Body of pancreas (tissue), 4 donors: Measurements from ENCODE around the gene MAML3. TPM values are rescaled to one million over a fixed set of nuclear protein-coding genes. Genes with fewer than 3 reads are reported as not detected.

Source experiments
- ATAC-seq: fragments of 150-250 bp; one replicate; pipeline ENCODE4 v1.9.1; 2016
- DNase-seq, 4 donors: peaks; one replicate each; pipeline ENCODE4 v3.0.0-alpha.2; 2019
- H3K27ac ChIP-seq, 4 donors: fragments of 200-600 bp; sonication (generic); 1 replicate in 3 of 4; 2 replicates in 1 of 4; pipeline versions ENCODE4 v1.5.1 to v1.6.1; 2016 to 2019; ENCODE audit warnings: mild to moderate bottlenecking in 1 of 4, mixed read lengths in 1 of 4, moderate library complexity in 1 of 4
- H3K27me3 ChIP-seq, 2 donors: fragments of 200-600 bp; sonication (generic); one replicate each; pipeline ENCODE4 v1.6.0; 2016; ENCODE audit warnings: mild to moderate bottlenecking in 1 of 2
- H3K36me3 ChIP-seq, 2 donors: fragments of 200-600 bp; sonication (generic); replicated peaks in 1 of 2; 2 replicates each; pipeline ENCODE4 v1.5.1; 2016; ENCODE audit warnings: low read depth in 2 of 2; ENCODE audit not compliant: insufficient read depth in 1 of 2
- H3K4me1 ChIP-seq: fragments of 200-600 bp; sonication (generic); one replicate; pipeline ENCODE4 v1.6.0; 2016
- H3K4me3 ChIP-seq, 2 donors: fragments of 200-600 bp; sonication (generic); 1 replicate in 1 of 2; 2 replicates in 1 of 2; pipeline ENCODE4 v1.5.1; 2016 to 2019
- H3K9me3 ChIP-seq, 3 donors: fragments of 200-600 bp; sonication (generic); 1 replicate in 2 of 3; 2 replicates in 1 of 3; pipeline ENCODE4 v1.5.1; 2016
- CTCF ChIP-seq, 7 experiments: fragments of 450-650 bp in 4 of 7; fragments of 200-600 bp in 3 of 7; sonication (generic) in 3 of 7; IDR thresholded peaks; one replicate each; pipeline ENCODE4 v1.5.1; 2016 to 2019; ENCODE audit warnings: antibody characterized with exemption in 7 of 7
- POLR2A ChIP-seq, 3 donors: fragments of 450-650 bp; IDR thresholded peaks; one replicate each; pipeline ENCODE4 v1.6.1; 2016; ENCODE audit warnings: antibody characterized with exemption in 3 of 3, mild to moderate bottlenecking in 2 of 3
- WGBS, 2 donors: methylation state at CpG; one replicate each; pipeline ENCODE4 v1.1.5; 2017; 5-methylcytosine and 5-hydroxymethylcytosine counted together
- intact Hi-C: fragments of 100-400 bp; cut with DNase I; formaldehyde crosslinking; loops from one replicate; pipeline ENCODE4 v1.15.1; 2023
- total RNA-seq, 2 donors: library from RNA; depleted of rRNA; stranded (reverse); fragments of >200 nt; gene quantifications; one replicate each; pipeline ENCODE4 v1.1.0, GENCODE V29; 2016

MAML3 gene
- total RNA-seq, 2 donors from 2014 or later: 11.2 to 11.4 TPM

- no peaks in the 10 kb centered on the region for H3K36me3 ChIP-seq
- no peak for DNase-seq
- H3K9me3 ChIP-seq: no peaks in the 10 kb centered on the region
- no peak for TF ChIP-seq CTCF (IDR thresholded peaks at IDR 0.05)
- no peak for TF ChIP-seq POLR2A (IDR thresholded peaks at IDR 0.05)
- no peak overlapping the region for H3K27ac ChIP-seq
- H3K4me3 ChIP-seq: no peak overlapping the region
- H3K27me3 ChIP-seq: no peaks in the 10 kb centered on the region
- intact Hi-C loops: no loop called here
- peaks cover 4% of the 10 kb centered on the region for H3K4me1 ChIP-seq
- no peak for ATAC-seq
Measured at GRCh38 chr4:139853309-139853708, 300.7 kb downstream of the MAML3 start.

GRCh38 chr4:139852612-139853269, 301.2 kb downstream of the MAML3 start:
- intact Hi-C loops: no loop called here
- H3K4me1 ChIP-seq: peaks cover 4% of the 10 kb centered on the region

GRCh38 chr4:139851639-139852038, 302.3 kb downstream of the MAML3 start:
- Histone ChIP-seq H3K4me1 (peaks cover 4% of the 10 kb centered on the region), H3K4me3 (no peak overlapping the region), H3K36me3 (no peaks in the 10 kb centered on the region), H3K9me3 (no peaks in the 10 kb centered on the region), H3K27me3 (no peaks in the 10 kb centered on the region), H3K27ac (no peak overlapping the region)
- DNase-seq: no peak
- 89 to 96% methylated on average over 4 of the region's 4 CpGs for WGBS, 2 donors
- ATAC-seq: no peak
- intact Hi-C loops: no loop called here
- TF ChIP-seq CTCF (IDR thresholded peaks at IDR 0.05) (no peak), POLR2A (IDR thresholded peaks at IDR 0.05) (no peak)

More at GRCh38 chr4:139852612-139853269, 301.2 kb downstream of the MAML3 start:
- ATAC-seq (no peak), DNase-seq (no peak)
- H3K9me3 ChIP-seq: no peaks in the 10 kb centered on the region
- H3K27me3 ChIP-seq: no peaks in the 10 kb centered on the region
- WGBS, 2 donors: 76 to 79% methylated on average over 4 of the region's 4 CpGs
- TF ChIP-seq POLR2A (IDR thresholded peaks at IDR 0.05) (no peak), CTCF (IDR thresholded peaks at IDR 0.05) (no peak)
- no peaks in the 10 kb centered on the region for H3K36me3 ChIP-seq
- H3K4me3 ChIP-seq: no peak overlapping the region
- no peak overlapping the region for H3K27ac ChIP-seq

- Histone ChIP-seq H3K36me3 (no peaks in the 10 kb centered on the region), H3K4me1 (peaks cover 4% of the 10 kb centered on the region), H3K27me3 (no peaks in the 10 kb centered on the region), H3K4me3 (no peak overlapping the region), H3K9me3 (no peaks in the 10 kb centered on the region), H3K27ac (no peak overlapping the region)
- intact Hi-C loops: no loop called here
- ATAC-seq (no peak), DNase-seq (no peak)
- 31 to 52% methylated on average over 2 of the region's 2 CpGs for WGBS, 2 donors
- TF ChIP-seq CTCF (IDR thresholded peaks at IDR 0.05) (no peak), POLR2A (IDR thresholded peaks at IDR 0.05) (no peak)
Measured at GRCh38 chr4:139851133-139851532, 302.9 kb downstream of the MAML3 start.

- no peak for ATAC-seq
- no peak for DNase-seq
Measured at GRCh38 chr4:139849219-139849618, 304.8 kb downstream of the MAML3 start.

More at GRCh38 chr4:139849219-139849618, 304.8 kb downstream of the MAML3 start:
- H3K36me3 ChIP-seq: no peaks in the 10 kb centered on the region
- intact Hi-C loops: no loop called here
- H3K9me3 ChIP-seq: no peaks in the 10 kb centered on the region
- H3K27me3 ChIP-seq: no peaks in the 10 kb centered on the region
- H3K27ac ChIP-seq: no peak overlapping the region
- no peak for TF ChIP-seq POLR2A (IDR thresholded peaks at IDR 0.05)
- no peak for TF ChIP-seq CTCF (IDR thresholded peaks at IDR 0.05)
- H3K4me3 ChIP-seq: no peak overlapping the region
- peaks cover 4% of the 10 kb centered on the region for H3K4me1 ChIP-seq
- WGBS, 2 donors: 16 to 25% methylated on average over 3 of the region's 3 CpGs
